HG02571 (cell line): ENCODE results near the gene ATP9B.
A peak's percentile ranks its signal among the peaks of the same experiment; 100 is the strongest.

Source experiments
- ATAC-seq: cut with Tn5 transposase; IDR thresholded peaks from one replicate; pipeline ENCODE4 v1.9.1; 2021; ENCODE audit warnings: mild to moderate bottlenecking, moderate library complexity; ENCODE audit not compliant: unreplicated experiment

Gene ATP9B

DNA sequence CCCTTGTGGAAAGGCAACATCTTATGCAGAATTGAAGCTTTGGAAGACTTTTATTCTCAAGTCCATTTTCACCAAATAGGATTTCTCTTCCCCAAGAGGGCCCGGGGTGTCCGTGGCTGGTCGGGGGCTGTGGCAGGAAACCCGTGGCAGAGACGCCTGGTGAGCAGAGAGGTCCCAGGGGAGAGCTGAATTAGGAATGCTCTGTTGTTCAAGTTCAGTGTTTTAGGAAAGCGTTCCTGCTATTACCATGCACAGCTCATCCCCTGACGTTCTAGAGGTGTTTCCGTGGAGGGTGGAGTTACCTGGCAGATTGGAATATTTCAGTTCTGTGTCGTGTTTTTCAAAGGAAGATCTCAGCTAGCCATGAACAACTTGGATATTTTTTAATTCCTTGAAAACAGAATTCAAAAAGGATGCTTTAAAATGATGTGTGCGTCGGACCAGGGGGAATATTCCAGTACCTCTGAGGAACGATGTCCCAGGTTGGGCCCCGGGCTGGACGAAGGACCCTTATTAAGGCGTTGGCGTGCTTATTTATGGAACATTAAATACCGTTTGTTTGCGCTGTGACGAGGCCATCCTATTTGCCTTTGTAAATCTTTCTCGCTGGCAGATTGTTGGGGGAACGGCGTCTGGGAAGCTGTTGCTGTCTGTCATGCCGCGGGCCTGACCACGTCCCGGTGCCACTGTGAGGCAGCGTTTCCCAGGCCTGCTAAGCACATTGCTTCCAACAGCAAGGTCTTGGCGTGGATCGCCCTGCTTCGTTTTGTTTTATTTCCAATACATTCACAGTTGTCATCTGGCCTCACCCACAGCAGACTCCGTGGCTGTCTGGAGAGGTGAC lies 334.8 kb downstream of the ATP9B start:
- no peak for ATAC-seq

DNA sequence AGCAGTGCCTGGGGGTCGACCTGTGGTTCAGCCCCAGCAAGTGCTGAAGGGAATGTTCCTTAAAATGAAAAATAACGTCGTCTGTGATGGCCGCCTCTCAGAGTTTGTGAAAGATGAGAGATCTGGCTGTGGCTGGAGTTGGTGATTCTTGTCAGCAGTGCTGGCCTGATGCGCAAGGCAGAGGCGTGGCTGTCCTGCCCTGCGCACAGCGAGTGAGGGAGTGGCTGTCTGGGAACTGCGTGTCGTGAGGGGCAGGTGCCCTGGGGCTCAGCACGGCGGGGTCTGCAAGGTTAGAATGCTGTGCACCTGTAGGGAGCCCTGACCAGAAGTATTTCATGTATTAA lies 335.3 kb downstream of the ATP9B start:
- no peak for ATAC-seq

DNA sequence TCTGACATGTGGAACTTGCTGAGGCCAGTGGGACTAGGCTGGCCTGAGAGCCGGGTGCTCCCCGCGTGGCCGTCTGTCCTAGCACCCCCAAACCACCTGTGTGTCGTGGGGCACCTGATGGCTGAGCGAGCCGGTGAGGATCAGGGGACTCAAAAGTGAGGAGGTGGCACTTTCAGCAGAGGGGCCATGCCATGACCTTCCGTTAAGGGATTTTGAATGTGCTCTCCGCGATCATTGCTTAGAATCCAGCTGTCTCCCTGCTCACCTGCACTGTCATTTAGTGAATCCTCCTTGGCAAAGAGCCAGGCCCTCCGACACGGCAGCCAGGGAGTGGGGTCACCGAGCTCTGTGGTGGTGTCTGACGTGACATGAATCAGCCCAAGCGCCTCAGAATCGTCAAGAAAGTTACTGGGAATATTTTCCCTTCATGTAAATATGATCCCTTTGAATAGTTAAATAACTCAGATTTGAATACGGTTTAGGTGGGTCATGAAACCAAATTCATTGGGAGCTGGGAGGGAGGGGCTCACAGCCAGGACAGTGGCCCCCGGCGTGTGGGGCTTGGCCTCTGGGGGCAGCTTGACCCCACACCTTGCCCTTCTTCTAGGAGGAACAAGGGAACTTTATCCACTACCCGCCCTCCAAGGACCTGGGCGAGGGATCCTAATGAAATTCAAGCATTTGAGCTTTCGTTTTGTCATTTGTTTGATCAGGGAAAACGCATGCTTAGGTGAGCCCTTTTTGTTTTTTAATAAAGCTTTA lies 336.0 kb downstream of the ATP9B start:
- no peak for ATAC-seq

DNA sequence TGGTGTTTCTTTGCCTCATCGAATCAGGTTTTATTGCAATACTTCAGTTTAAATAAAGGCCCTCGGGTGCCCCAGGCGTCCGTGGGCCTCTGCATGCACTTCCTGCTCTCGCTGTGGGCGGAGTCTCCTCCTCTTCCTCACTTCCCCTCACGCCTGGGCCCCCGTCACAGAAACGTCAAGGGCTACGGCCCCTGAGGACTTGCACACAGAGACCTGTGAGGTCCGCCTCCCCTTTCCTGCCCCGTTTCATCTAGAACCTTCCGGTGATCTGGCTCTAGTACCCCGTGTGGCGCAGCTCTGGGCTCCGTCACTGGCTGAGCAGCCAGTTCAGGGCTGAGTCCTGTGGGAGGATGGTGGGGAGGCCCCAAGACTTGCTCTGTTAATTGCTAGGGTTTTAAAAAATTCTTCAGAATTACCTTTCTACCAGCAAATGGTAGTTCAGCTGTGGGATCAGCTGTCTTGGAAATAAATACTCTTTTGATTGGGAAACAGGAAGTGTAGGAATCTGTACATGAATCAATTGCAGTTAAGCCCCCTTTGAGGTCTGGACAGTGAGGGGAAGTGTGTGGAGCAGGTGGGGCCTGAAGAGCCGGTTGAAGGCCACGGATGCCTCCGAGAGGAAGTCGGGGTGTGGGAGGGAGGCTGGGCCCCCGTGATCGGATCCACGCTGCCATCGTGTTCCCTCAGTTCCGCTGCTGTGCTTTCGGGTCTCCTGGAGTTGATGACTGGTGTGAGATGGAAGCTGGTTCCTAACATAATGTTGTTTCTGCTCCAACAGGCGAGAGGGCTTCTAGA lies 336.8 kb downstream of the ATP9B start:
- ATAC-seq: peak; percentile 78

DNA sequence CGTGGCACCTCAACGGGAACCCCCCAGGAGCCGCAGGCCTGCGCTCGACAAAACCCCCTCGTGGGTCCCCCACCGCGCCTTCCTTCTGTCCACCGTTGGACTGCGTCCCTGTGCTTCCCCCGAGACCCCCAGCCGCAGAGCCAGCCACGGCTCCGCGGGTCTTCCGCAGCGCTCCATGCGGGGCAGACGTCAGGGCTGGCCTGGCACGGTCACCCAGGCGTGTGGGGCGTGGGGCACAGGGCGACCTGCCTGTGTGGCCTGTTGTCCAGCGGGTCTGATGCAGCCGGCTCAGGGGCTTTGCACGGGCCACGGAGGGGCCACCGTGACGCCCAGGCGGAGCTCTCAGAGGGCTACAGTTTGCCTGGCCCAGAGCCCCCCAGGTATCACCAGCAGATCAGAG lies 337.5 kb downstream of the ATP9B start:
- no peak for ATAC-seq

DNA sequence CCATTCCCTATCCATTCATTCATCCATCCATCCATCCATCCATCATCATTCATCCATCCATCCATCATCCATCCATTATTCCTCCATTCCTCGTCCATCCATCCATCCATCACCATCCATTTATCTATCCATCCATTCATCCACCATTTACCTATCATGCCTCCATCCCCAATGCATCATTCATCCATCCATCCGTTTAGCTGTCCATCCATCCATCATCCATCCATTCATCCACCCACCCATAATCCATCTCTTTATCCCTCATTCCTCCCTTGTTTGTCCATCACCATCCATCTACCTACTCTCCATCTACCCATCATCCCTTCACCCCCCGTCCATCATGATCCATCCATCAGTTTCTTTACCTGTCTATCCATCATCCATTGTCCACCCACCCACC lies 340.1 kb downstream of the ATP9B start:
- no peak for ATAC-seq

DNA sequence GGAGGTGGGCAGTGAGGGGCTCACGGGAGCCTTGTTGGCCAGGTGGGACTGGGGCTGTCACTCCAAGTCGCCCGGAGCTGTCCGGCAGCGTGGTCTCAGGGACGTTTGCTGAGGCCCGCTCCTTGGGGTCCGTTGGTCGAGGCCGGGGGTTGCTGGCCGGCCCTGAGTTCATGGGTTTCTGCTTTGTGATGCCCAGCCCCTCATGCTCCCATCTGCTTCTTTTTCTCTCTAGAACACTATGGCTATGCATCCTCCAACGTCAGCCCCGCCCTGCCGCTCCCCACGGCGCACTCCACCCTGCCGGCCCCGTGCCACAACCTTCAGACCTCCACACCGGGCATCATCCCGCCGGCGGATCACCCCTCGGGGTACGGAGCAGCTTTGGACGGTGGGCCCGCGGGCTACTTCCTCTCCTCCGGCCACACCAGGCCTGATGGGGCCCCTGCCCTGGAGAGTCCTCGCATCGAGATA lies 341.0 kb downstream of the ATP9B start:
- no peak for ATAC-seq

DNA sequence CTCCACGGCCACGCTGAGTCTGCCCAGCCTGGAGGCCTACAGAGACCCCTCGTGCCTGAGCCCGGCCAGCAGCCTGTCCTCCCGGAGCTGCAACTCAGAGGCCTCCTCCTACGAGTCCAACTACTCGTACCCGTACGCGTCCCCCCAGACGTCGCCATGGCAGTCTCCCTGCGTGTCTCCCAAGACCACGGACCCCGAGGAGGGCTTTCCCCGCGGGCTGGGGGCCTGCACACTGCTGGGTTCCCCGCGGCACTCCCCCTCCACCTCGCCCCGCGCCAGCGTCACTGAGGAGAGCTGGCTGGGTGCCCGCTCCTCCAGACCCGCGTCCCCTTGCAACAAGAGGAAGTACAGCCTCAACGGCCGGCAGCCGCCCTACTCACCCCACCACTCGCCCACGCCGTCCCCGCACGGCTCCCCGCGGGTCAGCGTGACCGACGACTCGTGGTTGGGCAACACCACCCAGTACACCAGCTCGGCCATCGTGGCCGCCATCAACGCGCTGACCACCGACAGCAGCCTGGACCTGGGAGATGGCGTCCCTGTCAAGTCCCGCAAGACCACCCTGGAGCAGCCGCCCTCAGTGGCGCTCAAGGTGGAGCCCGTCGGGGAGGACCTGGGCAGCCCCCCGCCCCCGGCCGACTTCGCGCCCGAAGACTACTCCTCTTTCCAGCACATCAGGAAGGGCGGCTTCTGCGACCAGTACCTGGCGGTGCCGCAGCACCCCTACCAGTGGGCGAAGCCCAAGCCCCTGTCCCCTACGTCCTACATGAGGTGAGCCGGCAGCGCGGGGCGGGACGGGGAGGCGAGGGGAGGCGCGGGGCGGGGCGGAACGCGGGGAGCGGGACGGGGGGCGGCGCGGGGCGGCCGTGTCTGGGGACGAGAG lies 341.8 kb downstream of the ATP9B start:
- no peak for ATAC-seq

DNA sequence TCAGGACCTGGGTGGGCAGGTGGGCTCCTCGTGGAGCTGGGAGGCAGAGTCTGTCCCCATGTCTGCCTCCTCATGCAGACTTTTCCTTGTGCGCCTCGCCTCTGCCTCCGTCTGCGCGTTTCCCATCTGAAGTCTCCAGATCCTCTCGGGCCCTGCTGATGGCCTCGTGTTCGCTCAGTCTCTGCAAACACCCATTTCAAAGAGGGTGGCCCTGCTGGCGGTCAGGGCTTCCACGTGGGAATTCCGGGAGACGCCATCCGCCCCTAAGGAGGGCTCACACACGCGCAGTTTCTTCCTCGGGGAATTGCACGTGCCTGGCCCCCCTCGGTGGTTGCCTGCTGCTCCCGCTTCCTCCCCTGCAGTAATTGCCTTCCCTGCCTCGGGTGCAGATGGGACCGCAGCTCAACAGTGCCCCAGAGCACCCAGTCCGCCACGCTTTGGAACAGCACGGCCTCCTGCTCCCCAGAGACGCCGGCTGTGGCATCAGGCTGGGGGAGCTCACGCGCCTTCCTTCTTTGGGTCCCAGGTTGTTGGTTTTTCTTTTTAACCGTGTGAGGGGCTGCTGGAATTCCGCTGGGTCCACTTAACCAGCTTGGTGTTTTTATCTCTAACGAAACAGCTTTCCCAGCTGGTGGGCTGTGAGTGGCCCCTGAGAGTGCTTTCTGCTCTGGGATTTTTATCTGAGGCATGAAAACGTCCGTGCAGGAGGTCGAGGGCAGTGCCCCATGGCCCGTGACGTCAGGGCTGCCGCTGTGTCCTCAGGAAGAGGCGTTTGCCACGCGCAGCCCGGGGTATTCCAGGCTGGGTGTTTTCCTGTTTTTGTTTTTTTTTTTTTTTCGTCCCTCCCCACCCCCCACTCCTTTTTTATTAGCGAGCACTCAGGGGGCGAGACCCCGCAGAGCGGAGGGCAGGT lies 342.7 kb downstream of the ATP9B start:
- no peak for ATAC-seq

DNA sequence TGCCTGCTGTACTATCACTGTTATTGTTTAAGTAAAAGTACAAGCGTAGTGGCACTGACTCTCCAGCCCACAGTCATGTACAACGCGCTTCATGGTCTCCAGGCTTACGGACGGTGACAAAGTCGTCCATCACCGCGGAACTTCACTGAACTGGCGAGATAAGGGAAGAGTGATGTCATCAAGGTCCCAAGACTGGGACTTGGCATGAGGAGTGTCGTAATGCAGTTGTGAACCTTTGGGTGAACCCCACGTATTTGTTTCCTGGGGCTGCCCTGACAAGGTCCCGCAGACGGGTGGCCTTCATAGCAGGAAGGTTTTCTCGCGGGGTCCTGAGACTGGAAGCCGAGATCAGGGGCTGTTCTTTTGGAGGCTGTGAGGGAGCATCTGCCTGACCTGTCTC lies 343.8 kb downstream of the ATP9B start:
- ATAC-seq: no peak

DNA sequence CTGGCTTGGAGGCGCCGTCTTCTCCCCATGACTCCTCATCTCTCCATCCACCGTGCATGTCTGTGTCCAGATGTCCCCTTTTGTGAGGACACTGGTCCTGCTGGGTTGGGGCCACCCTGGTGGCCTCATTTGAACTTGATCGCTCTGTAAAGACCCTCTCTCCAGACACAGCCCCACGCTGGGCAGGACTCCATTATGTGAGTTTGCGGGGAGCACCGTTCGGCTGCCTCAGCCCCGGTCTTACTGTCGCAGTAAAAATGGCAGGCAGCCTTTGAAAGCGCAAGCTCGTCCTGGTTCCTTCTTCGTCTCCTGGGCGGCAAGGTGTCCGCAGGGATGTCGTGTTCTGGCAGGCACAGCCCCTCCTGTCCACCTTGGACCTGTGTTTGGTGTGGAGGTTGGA lies 344.2 kb downstream of the ATP9B start:
- ATAC-seq: no peak

DNA sequence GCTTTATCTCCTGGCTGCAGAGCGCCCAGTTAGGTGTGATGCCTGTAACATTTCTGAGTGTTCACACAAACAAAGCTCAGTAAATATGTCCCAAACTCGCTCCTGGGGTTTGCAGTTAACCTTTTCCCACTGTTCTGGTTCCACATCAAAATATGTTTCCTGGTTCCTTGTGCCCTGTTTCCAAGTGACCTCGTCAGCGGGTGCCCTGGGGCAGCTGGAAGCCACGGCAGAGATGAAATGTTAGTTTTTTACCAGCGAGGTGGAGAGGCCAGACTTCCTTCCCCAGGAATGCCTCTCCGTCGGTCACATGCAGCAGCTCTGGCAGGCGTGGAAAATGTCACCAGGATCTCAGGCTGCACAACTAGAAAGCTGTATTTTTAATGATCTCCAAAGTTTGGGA lies 344.7 kb downstream of the ATP9B start:
- no peak for ATAC-seq

DNA sequence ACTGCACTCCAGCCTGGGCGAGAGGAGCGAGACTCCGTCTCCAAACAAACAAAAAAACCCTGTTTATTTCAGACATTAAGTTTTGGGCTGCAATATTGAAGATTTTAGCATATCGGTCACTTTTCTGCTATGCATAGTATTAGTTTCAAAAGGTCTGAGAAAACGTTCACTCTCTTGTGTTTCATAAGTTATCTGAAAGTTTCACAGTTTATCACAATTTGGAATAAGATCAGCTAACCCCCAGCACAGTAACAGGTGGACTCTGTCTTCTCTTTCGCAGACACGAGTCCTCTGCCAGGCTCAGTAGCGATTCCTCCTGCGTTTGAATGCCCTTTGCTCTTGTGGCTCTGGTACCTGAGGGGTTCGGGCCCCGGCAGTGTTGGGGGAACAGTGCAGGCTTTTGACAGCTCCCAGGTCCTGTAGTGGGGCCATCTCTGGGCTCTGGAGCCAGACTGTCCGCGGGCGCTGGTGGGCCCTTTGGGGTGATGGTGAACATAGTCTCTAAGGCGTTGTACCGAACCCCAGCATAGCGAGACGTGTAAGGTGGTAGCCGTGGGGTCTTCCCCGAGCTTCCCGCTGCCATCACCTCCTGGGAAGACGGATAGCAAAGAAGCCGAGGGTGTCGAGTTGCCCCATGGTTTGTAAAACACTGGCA lies 347.0 kb downstream of the ATP9B start:
- no peak for ATAC-seq

DNA sequence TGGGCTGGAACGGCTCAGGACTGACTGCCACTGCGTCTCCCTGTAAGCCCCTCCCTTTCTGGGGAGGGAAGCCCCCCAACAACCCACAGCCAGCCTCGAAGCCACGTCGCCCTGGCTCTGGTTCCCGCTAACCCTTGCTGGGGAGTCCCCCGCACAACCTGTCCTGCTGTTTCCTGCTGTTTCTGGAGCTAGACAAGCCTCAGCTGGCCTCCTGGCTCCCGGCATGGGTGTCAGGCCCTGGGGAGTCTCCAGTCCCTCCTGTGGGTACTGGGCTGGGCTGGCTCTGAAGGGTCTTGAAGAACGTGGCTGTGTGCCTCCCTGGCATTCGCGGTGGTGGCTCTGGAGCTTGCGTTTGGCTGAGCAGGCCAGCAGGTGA lies 347.5 kb downstream of the ATP9B start:
- no peak for ATAC-seq

DNA sequence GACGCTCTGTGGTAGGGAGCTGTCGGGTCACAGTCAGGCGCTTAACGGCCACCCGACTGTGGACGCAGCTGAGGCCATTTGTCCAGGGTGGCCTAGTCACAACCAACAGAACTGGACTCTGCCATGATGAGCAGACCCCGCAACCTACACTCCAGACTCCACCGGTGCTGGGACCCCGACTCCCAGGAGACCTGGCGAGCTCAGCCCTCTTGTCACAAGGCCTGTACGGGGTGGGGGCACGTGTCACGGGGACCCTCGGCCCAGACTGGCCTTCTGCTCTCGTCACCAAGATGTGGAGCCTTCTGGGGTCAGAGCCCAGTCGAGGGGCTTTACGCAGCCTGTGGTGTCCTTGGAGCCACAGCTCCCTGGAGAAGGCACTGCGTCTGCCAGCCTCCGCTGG lies 349.0 kb downstream of the ATP9B start:
- ATAC-seq: no peak

DNA sequence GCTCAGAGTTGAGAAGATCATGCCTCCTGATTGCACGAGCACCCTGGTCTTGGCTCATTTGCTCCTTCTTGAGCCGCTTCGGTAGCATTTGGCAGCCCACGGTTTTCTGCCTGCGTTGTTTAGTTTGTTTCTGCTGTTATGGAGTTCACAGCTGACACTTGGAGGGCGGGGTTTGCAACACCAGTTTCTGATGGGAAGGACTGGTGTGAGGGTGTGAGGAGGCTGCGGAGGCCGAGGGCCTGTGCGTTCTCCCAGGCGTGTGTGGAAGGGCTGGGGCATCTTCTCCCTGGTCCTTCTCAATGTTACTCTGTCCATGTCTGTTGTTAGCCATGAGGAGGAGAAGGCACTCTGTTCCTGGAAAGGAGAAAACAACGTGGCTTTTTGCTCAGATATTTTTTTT lies 349.4 kb downstream of the ATP9B start:
- no peak for ATAC-seq

DNA sequence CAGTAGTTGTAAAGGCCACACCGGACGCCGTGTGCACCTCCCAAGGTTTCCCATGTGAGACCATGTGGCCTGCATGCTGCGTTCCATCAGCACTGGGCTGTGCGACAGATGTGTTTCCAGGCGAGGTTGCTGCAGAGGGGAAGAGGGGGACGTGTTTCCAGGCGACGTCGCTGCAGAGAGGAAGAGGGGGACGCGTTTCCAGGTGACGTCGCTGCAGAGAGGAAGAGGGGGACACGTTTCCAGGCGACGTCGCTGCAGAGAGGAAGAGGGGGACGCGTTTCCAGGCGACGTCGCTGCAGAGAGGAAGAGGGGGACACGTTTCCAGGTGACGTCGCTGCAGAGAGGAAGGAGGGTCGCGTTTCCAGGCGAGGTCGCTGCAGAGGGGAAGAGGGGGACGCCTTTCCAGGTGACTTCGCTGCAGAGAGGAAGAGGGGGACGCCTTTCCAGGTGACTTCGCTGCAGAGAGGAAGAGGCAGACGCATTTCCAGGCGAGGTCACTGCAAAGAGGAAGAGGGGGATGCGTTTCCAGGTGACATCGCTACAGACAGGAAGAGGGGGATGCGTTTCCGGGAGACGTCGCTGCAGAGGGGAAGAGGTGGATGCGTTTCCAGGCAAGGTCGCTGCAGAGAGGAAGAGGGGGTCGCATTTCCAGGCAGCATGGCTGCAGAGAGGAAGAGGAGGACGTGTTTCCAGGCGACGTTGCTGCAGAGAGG lies 351.0 kb downstream of the ATP9B start:
- no peak for ATAC-seq

DNA sequence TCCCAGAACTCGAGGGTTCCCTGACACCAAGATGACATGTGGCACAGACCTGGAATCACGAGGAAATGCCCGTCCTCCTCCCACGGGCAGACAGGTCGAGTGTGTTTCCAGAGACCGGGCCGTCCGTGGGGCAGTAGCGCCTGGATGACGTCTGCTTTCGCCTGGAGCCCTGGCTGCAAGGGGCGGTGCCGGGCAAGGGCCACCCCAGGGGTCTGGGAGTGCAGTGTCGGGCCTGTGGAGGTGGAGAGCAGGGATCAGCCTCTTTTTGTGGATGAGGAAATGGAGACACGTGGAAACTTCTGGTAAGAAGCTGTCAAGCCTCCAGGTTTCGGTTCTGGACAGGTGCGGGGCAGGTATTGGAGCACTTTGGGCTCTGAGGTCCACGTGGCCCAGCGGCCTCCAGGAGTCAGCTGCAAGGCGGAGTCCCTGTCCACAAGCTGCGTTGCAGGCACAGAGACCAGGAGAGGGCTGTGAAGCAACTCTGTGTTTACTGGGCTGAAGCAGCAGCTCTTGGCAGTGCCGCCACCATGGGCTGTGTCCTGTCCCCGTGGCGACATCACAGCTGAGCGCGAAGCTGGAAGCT lies 352.2 kb downstream of the ATP9B start:
- no peak for ATAC-seq
